ENCODE data around the gene FBLN5. TPM values are rescaled to one million over a fixed set of nuclear protein-coding genes. Genes with fewer than 3 reads are reported as not detected.

FBLN5 gene
- total and polyA plus RNA-seq, 2 donors (not counting 3 experiments of a cell fraction or from before 2014, with no cell fraction given) = 27.6 to 33.1 TPM

DNA sequence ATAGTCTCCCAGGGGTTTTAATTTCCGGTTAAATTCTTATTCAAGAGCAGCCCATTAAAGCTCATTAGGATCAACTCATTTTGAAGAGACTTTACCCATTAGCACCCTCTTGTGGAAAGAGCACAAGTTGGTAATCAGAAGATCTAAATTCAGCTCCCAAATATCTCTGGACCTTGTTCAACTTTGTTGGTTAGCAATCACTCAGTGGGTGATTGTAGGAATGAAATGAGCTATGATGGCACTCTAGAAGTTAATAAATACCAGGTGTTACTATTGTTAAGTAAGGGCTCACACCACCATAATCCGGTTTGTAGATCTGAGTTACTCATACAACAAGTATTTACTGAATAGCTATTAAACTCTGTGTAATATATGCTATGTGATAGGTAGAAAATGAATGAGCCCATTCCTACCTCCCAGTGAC, 49.5 kb upstream of the FBLN5 start:
- FAIRE-seq (peak; percentile 8), DNase-seq (ENCODE audit: low read depth, low spot score) (peak; percentile 85)
- intact Hi-C loops (cut with micrococcal nuclease) = loop anchor here (1.0 to 5.0 kb wide), 6 partner anchors 17 to 485 kb away; partner anchors contain the start of genes FBLN5 and PPP4R3A

More for the DNA sequence above, 49.5 kb upstream of the FBLN5 start:
- peaks cover 0 to 2% of the 10 kb centered on the region in 2 experiments for H3K36me3 ChIP-seq (ENCODE audit: control insufficient read depth in 2 of 2, extremely low read depth in 1 of 2, insufficient read depth in 2 of 2, low read length in 2 of 2)
- peaks cover 44% of the 10 kb centered on the region for H3K4me1 ChIP-seq (ENCODE audit: control insufficient read depth, extremely low read depth, insufficient read depth, low read length)
- POLR2A ChIA-PET = interaction anchor here (1.2 kb wide), 2 partner anchors 11 to 43 kb away, joined by 3 to 5 read pairs; partner anchors contain the start of gene TRIP11
- no peaks in the 10 kb centered on the region for H3K9me3 ChIP-seq (replicated peaks; ENCODE audit: control insufficient read depth, insufficient read depth, low read length)
- no peak overlapping the region for H3K4me3 ChIP-seq (replicated peaks in 1 of 3; ENCODE audit: insufficient read depth in 1 of 3, low read depth in 1 of 3, low read length in 3 of 3)
- no peaks in the 10 kb centered on the region for H3K9me1 ChIP-seq (replicated peaks; ENCODE audit: control insufficient read depth, extremely low read depth, insufficient read depth, low read length)
- dilution Hi-C loops (cut with MboI; ENCODE audit: extremely low pct_ligation_motif_present, low sequenced_read_pairs) = no loop called here
- TF ChIP-seq FOS (IDR thresholded peaks at IDR 0.05; ENCODE audit: borderline replicate concordance, insufficient read depth, low read length) (no peak), MYC (IDR thresholded peaks at IDR 0.05; ENCODE audit: low read depth, low read length) (no peak), POLR2AphosphoS5 (IDR thresholded peaks at IDR 0.05; ENCODE audit: insufficient read depth, low read depth, low read length) (no peak), EZH2 (IDR thresholded peaks at IDR 0.05; ENCODE audit: borderline replicate concordance, low read depth, low read length, severe bottlenecking) (no peak), GATA2 (IDR thresholded peaks at IDR 0.05; ENCODE audit: insufficient read depth, insufficient read length, low read depth, low read length) (peak; percentile 38), JUN (IDR thresholded peaks at IDR 0.05; ENCODE audit: borderline replicate concordance, insufficient read depth, insufficient read length, low read depth) (peak; percentile 46), POLR2A (IDR thresholded peaks at IDR 0.05; ENCODE audit: low read depth, low read length) (no peak)
- TF ChIP-seq, protein P1, sequence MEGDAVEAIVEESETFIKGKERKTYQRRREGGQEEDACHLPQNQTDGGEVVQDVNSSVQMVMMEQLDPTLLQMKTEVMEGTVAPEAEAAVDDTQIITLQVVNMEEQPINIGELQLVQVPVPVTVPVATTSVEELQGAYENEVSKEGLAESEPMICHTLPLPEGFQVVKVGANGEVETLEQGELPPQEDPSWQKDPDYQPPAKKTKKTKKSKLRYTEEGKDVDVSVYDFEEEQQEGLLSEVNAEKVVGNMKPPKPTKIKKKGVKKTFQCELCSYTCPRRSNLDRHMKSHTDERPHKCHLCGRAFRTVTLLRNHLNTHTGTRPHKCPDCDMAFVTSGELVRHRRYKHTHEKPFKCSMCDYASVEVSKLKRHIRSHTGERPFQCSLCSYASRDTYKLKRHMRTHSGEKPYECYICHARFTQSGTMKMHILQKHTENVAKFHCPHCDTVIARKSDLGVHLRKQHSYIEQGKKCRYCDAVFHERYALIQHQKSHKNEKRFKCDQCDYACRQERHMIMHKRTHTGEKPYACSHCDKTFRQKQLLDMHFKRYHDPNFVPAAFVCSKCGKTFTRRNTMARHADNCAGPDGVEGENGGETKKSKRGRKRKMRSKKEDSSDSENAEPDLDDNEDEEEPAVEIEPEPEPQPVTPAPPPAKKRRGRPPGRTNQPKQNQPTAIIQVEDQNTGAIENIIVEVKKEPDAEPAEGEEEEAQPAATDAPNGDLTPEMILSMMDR (IDR thresholded peaks at IDR 0.05; ENCODE audit: extremely low read depth in 1 of 2, insufficient read depth in 1 of 2, low read depth in 1 of 2, low read length in 2 of 2) = peak; percentile 39 to 48
- TF ChIP-seq, protein P2, sequence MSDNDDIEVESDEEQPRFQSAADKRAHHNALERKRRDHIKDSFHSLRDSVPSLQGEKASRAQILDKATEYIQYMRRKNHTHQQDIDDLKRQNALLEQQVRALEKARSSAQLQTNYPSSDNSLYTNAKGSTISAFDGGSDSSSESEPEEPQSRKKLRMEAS (IDR thresholded peaks at IDR 0.05; ENCODE audit: insufficient read depth, insufficient read length) = no peak
- H3K27me3 ChIP-seq (ENCODE audit: control insufficient read depth in 2 of 2, insufficient read depth in 2 of 2, low read length in 2 of 2) = no peaks in the 10 kb centered on the region
- CTCF ChIA-PET = interaction anchor here (0.6 to 2.3 kb wide), 64 partner anchors 8 to 886 kb away, joined by 3 to 88 read pairs (median 5); partner anchors contain the start of genes ATXN3, CATSPERB, CPSF2 and FBLN5
- H3K9ac ChIP-seq (replicated peaks; ENCODE audit: extremely low read depth, insufficient read depth, low read length) = no peak overlapping the region
- no TSS peak for BruUV-seq (replicated peaks)
- no peaks in the 10 kb centered on the region for H3K79me2 ChIP-seq (ENCODE audit: control insufficient read depth, insufficient read depth, low read length)
- no peaks in the 10 kb centered on the region for H4K20me1 ChIP-seq (replicated peaks; ENCODE audit: control insufficient read depth, extremely low read depth, insufficient read depth, low read length)
- H3K27ac ChIP-seq (ENCODE audit: insufficient read depth, low read depth, low read length) = peak overlapping the region; percentile 45
- H3K4me2 ChIP-seq (ENCODE audit: insufficient read depth, low read length) = peak overlapping the region; percentile 5
- H2AFZ ChIP-seq (ENCODE audit: low read depth, low read length) = no peak overlapping the region

Data from endothelial cell of umbilical vein (primary cell).